Endothelial cell of umbilical vein (primary cell): ENCODE results near the gene USP11. TPM values are rescaled to one million over a fixed set of nuclear protein-coding genes. Genes with fewer than 3 reads are reported as not detected.

ENCODE experiments used
- BruUV-seq: library from RNA; stranded (reverse); fragments of 400-500 nt; replicated peaks from 2 replicates; lab custom pipeline; 2021; lab: Mats Ljungman, UMichigan
- CTCF ChIA-PET: fragments of 300-600, 350-600 bp; sonication (Branson Sonifier 250); formaldehyde crosslinking; loops from one replicate; lab custom pipeline; 2021; ENCODE audit warnings: antibody characterized with exemption, inconsistent platforms; lab: Charles Lee
- POLR2A ChIA-PET: fragments of 300-600, 350-600 bp; sonication (Branson Sonifier 250); formaldehyde crosslinking; loops from one replicate; lab custom pipeline; 2021; ENCODE audit warnings: antibody characterized with exemption, inconsistent platforms; lab: Charles Lee
- DNase-seq: peaks from one replicate; pipeline ENCODE4 v3.0.0-alpha.2; 2011; ENCODE audit warnings: low read depth, low spot score
- FAIRE-seq: peaks from 2 replicates; lab custom pipeline; 2011; peaks lifted over from hg19 to GRCh38; lab: Jason Lieb, UNC
- H2AFZ ChIP-seq: 2 replicates; pipeline ENCODE4 v1.6.0; 2012; ENCODE audit warnings: low read depth, low read length, control low read depth, inconsistent platforms
- H3K27ac ChIP-seq: 2 replicates; pipeline ENCODE4 v1.5.1; 2011; ENCODE audit warnings: low read depth, mild to moderate bottlenecking, control low read depth, low read length, moderate library complexity; ENCODE audit not compliant: insufficient read depth
- H3K27me3 ChIP-seq, 2 experiments: 2 replicates each; pipeline versions ENCODE4 v1.6.0 to v1.6.1; 2011; ENCODE audit warnings: low read length in 2 of 2, mixed read lengths in 1 of 2; ENCODE audit not compliant: control insufficient read depth in 2 of 2, insufficient read depth in 2 of 2
- H3K36me3 ChIP-seq, 2 experiments: 2 replicates in 1 of 2; 3 replicates in 1 of 2; pipeline ENCODE4 v1.5.1; 2011; ENCODE audit warnings: low read length in 2 of 2, mild to moderate bottlenecking in 1 of 2, moderate library complexity in 1 of 2; ENCODE audit not compliant: control insufficient read depth in 2 of 2, insufficient read depth in 2 of 2; ENCODE audit errors: extremely low read depth in 1 of 2
- H3K4me1 ChIP-seq: 3 replicates; pipeline ENCODE4 v1.5.1; 2011; ENCODE audit warnings: mild to moderate bottlenecking, low read length; ENCODE audit not compliant: control insufficient read depth, insufficient read depth; ENCODE audit errors: extremely low read depth
- H3K4me2 ChIP-seq: 2 replicates; pipeline ENCODE4 v1.6.1; 2011; ENCODE audit warnings: low read length, control low read depth, mixed read lengths; ENCODE audit not compliant: insufficient read depth
- H3K4me3 ChIP-seq, 3 experiments: fragments of 200-600 bp in 1 of 3; sonication (generic), shearing (Covaris generic) in 1 of 3; replicated peaks in 1 of 3; 2 replicates each; pipeline ENCODE4 v1.5.1; 2011 to 2016; ENCODE audit warnings: control low read depth in 3 of 3, low read length in 3 of 3, mild to moderate bottlenecking in 2 of 3, inconsistent platforms in 1 of 3, low read depth in 1 of 3, moderate library complexity in 1 of 3; ENCODE audit not compliant: insufficient read depth in 1 of 3
- H3K79me2 ChIP-seq: 2 replicates; pipeline ENCODE4 v1.6.0; 2012; ENCODE audit warnings: low read length, inconsistent platforms; ENCODE audit not compliant: control insufficient read depth, insufficient read depth
- H3K9ac ChIP-seq: replicated peaks from 2 replicates; pipeline ENCODE3; 2011; ENCODE audit warnings: low read length, control low read depth; ENCODE audit not compliant: insufficient read depth; ENCODE audit errors: extremely low read depth
- H3K9me1 ChIP-seq: replicated peaks from 3 replicates; pipeline ENCODE4 v1.6.0; 2011; ENCODE audit warnings: mild to moderate bottlenecking, low read length; ENCODE audit not compliant: control insufficient read depth, insufficient read depth; ENCODE audit errors: extremely low read depth
- H3K9me3 ChIP-seq: replicated peaks from 2 replicates; pipeline ENCODE4 v1.5.1; 2012; ENCODE audit warnings: low read length, inconsistent platforms; ENCODE audit not compliant: control insufficient read depth, insufficient read depth
- H4K20me1 ChIP-seq: replicated peaks from 2 replicates; pipeline ENCODE3; 2011; ENCODE audit warnings: mild to moderate bottlenecking, low read length; ENCODE audit not compliant: control insufficient read depth, insufficient read depth; ENCODE audit errors: extremely low read depth
- CTCF ChIP-seq, 2 donors: IDR thresholded peaks; 1 replicate in 1 of 2; 2 replicates in 1 of 2; pipeline ENCODE4 v1.5.1; 2011; ENCODE audit warnings: low read length in 2 of 2, mild to moderate bottlenecking in 2 of 2, moderate library complexity in 2 of 2, control low read depth in 1 of 2, inconsistent platforms in 1 of 2, low read depth in 1 of 2; ENCODE audit not compliant: insufficient read depth in 1 of 2; ENCODE audit errors: extremely low read depth in 1 of 2
- EZH2 ChIP-seq: IDR thresholded peaks from 2 replicates; pipeline ENCODE4 v1.6.1; 2012; ENCODE audit warnings: borderline replicate concordance, low read depth, mild to moderate bottlenecking, moderate library complexity, low read length, inconsistent platforms; ENCODE audit not compliant: severe bottlenecking
- FOS ChIP-seq: IDR thresholded peaks from 2 replicates; pipeline ENCODE4 v1.6.1; 2011; ENCODE audit warnings: mild to moderate bottlenecking, low read length, moderate library complexity, borderline replicate concordance; ENCODE audit not compliant: insufficient read depth
- GATA2 ChIP-seq: IDR thresholded peaks from 2 replicates; pipeline ENCODE4 v1.7.0; 2011; ENCODE audit warnings: low read depth, mild to moderate bottlenecking, moderate library complexity, mixed read lengths, low read length; ENCODE audit not compliant: insufficient read length, insufficient read depth
- JUN ChIP-seq: IDR thresholded peaks from 2 replicates; pipeline ENCODE4 v1.6.1; 2011; ENCODE audit warnings: borderline replicate concordance, low read depth; ENCODE audit not compliant: insufficient read length, insufficient read depth
- MAX ChIP-seq: IDR thresholded peaks from 2 replicates; pipeline ENCODE4 v1.6.1; 2011; ENCODE audit not compliant: insufficient read depth, insufficient read length
- MYC ChIP-seq: IDR thresholded peaks from one replicate; pipeline ENCODE4 v1.6.1; 2011; ENCODE audit warnings: mild to moderate bottlenecking, low read depth, low read length
- POLR2A ChIP-seq: IDR thresholded peaks from 2 replicates; pipeline ENCODE4 v1.6.1; 2012; ENCODE audit warnings: low read depth, mild to moderate bottlenecking, control low read depth, low read length
- POLR2AphosphoS5 ChIP-seq: IDR thresholded peaks from 2 replicates; pipeline ENCODE4 v1.6.1; 2012; ENCODE audit warnings: low read depth, mild to moderate bottlenecking, control low read depth, low read length, moderate library complexity; ENCODE audit not compliant: insufficient read depth
- dilution Hi-C: fragments of 300-500 bp; cut with MboI; formaldehyde crosslinking; loops from one replicate; pipeline ENCODE4 v1.15.0; 2019; ENCODE audit warnings: low sequenced_read_pairs; ENCODE audit not compliant: extremely low pct_ligation_motif_present
- intact Hi-C: fragments of 100-400 bp; cut with micrococcal nuclease; formaldehyde crosslinking; loops from one replicate; pipeline ENCODE4 v1.10.0; 2022
- polyA plus RNA-seq, 4 experiments: library from polyadenylated mRNA; depleted of rRNA in 3 of 4; stranded (reverse) in 3 of 4; unstranded in 1 of 4; fragments of >200 nt; gene quantifications; 2 replicates each; pipeline versions ENCODE4 v1.2.1 to v1.2.3, GENCODE V29; 2011 to 2012; ENCODE audit warnings: missing spikeins in 1 of 4
- total RNA-seq: library from RNA; stranded (reverse); gene quantifications from 2 replicates; pipeline ENCODE4 v1.2.3, GENCODE V29; 2021

Gene USP11
- total and polyA plus RNA-seq, 2 donors (not counting 3 experiments of a cell fraction or from before 2014, with no cell fraction given) = 24.0 to 36.4 TPM

- dilution Hi-C loops = no loop called here
- Histone ChIP-seq H4K20me1 (no peaks in the 10 kb centered on the region), H3K9me1 (no peaks in the 10 kb centered on the region), H3K27me3 (no peaks in the 10 kb centered on the region), H3K9me3 (no peaks in the 10 kb centered on the region), H3K9ac (no peak overlapping the region), H3K27ac (no peak overlapping the region), H3K4me1 (no peaks in the 10 kb centered on the region), H3K79me2 (no peaks in the 10 kb centered on the region), H3K4me3 (no peak overlapping the region), H2AFZ (no peak overlapping the region), H3K4me2 (no peak overlapping the region), H3K36me3 (no peaks in the 10 kb centered on the region)
- BruUV-seq = no TSS peak
- CTCF ChIA-PET = interaction anchor here (0.6 kb wide), 1 partner anchor 14 kb away, joined by 3 read pairs; no protein-coding TSS in a partner anchor
- TF ChIP-seq EZH2 (no peak), POLR2A (no peak), MYC (no peak), POLR2AphosphoS5 (no peak), FOS (no peak), JUN (no peak), GATA2 (no peak), MAX (no peak), CTCF (IDR thresholded peaks at IDR 0.05; ENCODE audit: extremely low read depth in 1 of 2, insufficient read depth in 1 of 2, low read depth in 1 of 2, low read length in 2 of 2) (no peak)
- DNase-seq (no peak), FAIRE-seq (no peak)
- intact Hi-C loops = no loop called here
- POLR2A ChIA-PET = no interaction called here
These were observed 45.9 kb downstream of the USP11 start for GRCh38 chrX:47278691-47279090.
